ENCODE data around the gene ATXN7L1.
"Not testable (repeated sequence)": the region's sequence is repeated elsewhere in the genome, so short reads cannot be mapped to it uniquely, and the experiment has no call there.

Gene ATXN7L1

DNA sequence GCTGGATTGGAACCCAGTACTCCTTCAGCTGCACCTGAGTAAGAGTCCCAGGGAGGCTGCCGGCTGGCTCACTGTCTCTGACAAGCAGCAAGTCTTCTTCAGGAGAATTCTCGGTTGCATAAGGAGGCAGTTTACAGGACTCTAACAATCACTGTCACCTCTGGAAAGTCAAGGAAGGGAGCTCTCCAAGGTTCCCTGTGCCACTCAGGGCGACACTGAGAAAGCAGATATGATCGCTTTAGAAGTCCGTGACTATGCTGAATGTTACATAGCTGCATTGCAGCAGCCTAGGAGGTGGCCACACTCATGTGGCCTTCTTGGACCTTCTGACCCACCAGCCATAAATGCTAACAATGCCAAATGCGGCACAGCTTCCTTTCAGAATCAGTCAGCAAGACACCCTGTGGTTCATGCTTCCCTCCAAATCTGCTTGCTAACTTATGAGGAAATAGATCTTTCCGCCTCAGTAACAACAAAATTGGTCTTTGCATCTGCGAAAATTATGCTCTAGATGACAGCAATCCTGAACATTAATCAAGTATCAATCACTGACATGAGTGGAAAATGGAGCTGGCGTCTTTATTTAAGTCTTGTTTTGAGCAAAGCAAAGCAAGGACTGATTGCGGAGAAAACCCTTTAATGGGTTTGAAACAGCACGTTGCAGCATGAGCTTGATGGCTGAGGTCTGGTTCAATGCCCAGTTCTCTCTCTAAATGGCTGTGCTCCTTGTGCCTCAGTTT is 132.9 kb downstream of the ATXN7L1 start:
- no peak for DNase-seq (ENCODE audit: low read depth)

- DNase-seq (ENCODE audit: low read depth) = no peak
Measured at GRCh38 chr7:105742787-105743186, 133.6 kb downstream of the ATXN7L1 start.

GRCh38 chr7:105741982-105742381 is 134.4 kb downstream of the ATXN7L1 start:
- DNase-seq (ENCODE audit: low read depth) = no peak

DNA sequence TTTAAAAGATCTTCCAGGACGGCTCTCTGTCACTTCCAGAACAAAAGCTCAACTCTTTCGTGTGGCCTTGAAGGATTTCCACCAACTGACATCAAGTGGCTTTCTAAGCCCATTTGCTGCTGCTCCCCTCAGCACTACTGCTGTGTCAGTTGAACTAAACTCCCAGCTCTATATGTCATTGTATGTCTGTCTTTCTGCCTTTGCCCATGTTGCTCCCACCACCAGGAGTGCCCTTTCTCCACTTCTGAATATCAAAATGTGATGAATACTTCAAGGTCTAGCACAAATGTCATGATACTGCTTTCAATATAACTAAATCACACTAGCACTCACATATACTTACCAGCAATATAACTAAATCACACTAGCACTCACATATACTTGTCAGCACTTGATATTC is 138.3 kb downstream of the ATXN7L1 start:
- no peak for DNase-seq (ENCODE audit: low read depth)

DNA sequence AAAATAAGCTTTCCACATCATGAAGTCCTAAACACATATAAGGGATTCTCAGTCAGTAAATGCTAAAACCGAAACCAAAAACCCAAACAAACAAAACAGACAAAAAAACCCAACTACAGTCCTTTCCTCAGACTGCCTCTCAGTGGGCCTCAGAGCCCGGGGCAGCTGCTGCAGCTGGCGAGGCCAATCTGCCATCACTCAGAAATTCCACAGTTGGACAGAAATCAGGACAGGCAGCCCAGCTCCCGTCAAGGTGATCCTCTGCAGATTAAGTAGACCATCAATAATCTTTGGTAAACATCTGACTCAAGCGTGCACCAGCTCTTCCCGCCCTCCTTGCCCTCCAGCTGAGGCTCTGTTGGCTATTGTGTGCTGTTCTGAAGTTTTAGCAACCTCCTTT is 142.2 kb downstream of the ATXN7L1 start:
- no peak for DNase-seq (ENCODE audit: low read depth)

DNA sequence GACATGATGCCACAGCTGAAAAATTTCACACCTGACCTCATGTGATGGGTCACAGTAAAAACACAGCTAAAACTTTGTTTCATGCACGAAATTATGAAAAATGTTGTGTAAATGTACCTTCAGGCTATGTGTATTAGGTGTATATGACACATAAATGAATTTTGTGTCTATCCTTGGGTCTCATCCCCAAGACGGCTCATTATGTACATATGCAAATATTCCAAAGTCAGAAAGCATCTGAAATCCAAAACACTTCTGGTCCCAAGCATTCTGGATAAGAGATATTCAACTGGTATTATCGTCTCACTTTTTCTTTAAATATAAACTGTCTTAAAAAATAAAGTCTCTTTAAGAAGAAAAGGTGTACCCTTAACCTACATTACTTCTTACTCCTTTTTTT is 145.4 kb downstream of the ATXN7L1 start:
- DNase-seq (ENCODE audit: low read depth) = no peak

GRCh38 chr7:105728028-105728427 is 148.4 kb downstream of the ATXN7L1 start:
- DNase-seq (ENCODE audit: low read depth) = no peak

- no peak for DNase-seq (ENCODE audit: low read depth)
Measured at GRCh38 chr7:105724688-105725087, 151.7 kb downstream of the ATXN7L1 start.

GRCh38 chr7:105723572-105723971 is 152.8 kb downstream of the ATXN7L1 start:
- no peak for DNase-seq (ENCODE audit: low read depth)

- DNase-seq (ENCODE audit: low read depth) = no peak
Measured at GRCh38 chr7:105721571-105722104, 154.8 kb downstream of the ATXN7L1 start.

DNA sequence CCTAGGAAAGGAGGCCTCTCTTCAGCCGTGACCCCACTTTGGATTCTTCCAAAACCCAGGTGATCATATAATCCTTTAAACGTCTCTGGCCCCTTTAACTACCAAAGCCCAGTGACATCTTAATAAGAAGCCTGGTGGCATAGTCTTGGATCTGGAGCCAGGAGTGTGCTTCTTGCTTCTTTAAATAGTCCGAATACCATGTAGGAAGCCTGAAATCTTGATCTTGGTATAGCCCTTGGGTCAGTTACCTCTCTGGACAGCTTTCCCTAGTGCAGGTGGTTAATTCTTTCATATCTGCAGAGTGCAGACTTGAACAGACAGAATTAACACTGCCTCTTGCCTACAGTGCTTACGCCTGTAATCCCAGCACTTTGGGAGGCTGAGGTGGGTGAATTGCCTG is 156.5 kb downstream of the ATXN7L1 start:
- no peak for DNase-seq (ENCODE audit: low read depth)

- no peak for DNase-seq (ENCODE audit: low read depth)
Measured at GRCh38 chr7:105719395-105719794, 157.0 kb downstream of the ATXN7L1 start.

- DNase-seq (ENCODE audit: low read depth) = no peak
Measured at GRCh38 chr7:105718511-105718925, 157.9 kb downstream of the ATXN7L1 start.

GRCh38 chr7:105715528-105715927 is 160.9 kb downstream of the ATXN7L1 start:
- no peak for DNase-seq (ENCODE audit: low read depth)

GRCh38 chr7:105713488-105714465 is 162.6 kb downstream of the ATXN7L1 start:
- DNase-seq (ENCODE audit: low read depth) = no peak

- no peak for DNase-seq (ENCODE audit: low read depth)
Measured at GRCh38 chr7:105712877-105713276, 163.5 kb downstream of the ATXN7L1 start.

- no peak for DNase-seq (ENCODE audit: low read depth)
Measured at GRCh38 chr7:105711726-105712402, 164.5 kb downstream of the ATXN7L1 start.

- not testable (repeated sequence) for DNase-seq (ENCODE audit: low read depth)
Measured at GRCh38 chr7:105710720-105711119, 165.7 kb downstream of the ATXN7L1 start.

DNA sequence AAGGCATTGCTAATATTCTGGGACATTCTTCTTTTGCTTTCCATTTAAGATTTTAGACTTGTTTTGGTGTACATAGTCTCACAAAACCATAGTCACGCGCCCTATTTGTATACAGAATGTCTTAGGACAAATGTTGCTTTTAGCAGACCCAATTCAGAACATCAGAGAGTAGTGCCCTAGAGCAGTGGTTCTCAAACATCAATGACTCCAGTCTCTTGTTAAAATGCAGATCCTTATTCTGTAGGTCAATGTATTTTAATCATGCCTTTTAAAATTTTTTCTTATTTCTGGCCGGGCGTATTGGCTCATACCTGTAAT is 167.7 kb downstream of the ATXN7L1 start:
- DNase-seq (ENCODE audit: low read depth) = no peak

GRCh38 chr7:105707967-105708762 is 168.2 kb downstream of the ATXN7L1 start:
- no peak for DNase-seq (ENCODE audit: low read depth)

- no peak for DNase-seq (ENCODE audit: low read depth)
Measured at GRCh38 chr7:105707381-105707780, 169.0 kb downstream of the ATXN7L1 start.

DNA sequence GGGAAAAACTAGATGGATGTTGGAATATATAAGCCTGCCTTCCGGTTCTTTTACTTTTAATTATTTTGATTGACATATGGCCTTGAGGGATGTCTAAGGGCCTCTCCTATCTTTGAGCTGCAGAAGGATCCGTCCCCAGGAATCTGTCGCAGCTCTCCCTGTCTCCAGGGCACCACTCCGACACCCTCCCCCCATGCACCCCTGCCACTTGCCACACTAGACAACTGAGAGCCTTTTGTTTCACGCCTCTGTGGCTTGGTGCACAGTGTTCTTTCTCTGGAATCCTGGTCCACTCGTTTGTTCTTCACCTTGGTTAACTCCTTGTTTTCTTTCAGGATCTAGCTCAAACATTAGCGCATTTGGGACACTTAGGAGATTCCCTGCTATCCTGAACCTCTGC is 171.0 kb downstream of the ATXN7L1 start:
- DNase-seq (ENCODE audit: low read depth) = no peak

Data from stimulated activated CD8-positive, alpha-beta memory T cell treated with anti-CD3 and anti-CD28 coated beads, Interleukin-7, amount 100 ng/mL, for 24 hours (primary cell).